ENCODE data around the gene MEGF11. TPM values are rescaled to one million over a fixed set of nuclear protein-coding genes. Genes with fewer than 3 reads are reported as not detected.

Gene MEGF11
- total RNA-seq, 1 experiment from 2014 or later, result 0.09 TPM

- no peak for TF ChIP-seq CTCF (IDR thresholded peaks at IDR 0.05; ENCODE audit: unreplicated experiment)
- no peaks in the 10 kb centered on the region for H3K9me3 Mint-ChIP-seq (ENCODE audit: low read depth, unreplicated experiment)
- peaks cover 65% of the 10 kb centered on the region for H3K36me3 Mint-ChIP-seq (ENCODE audit: insufficient read depth, unreplicated experiment)
- no peak overlapping the region for H3K4me3 Mint-ChIP-seq (ENCODE audit: low read depth, unreplicated experiment)
- BruUV-seq (replicated peaks), result no TSS peak
- CTCF ChIA-PET, result interaction anchor here (0.6 to 1.0 kb wide), 3 partner anchors 9 to 139 kb away, joined by 3 read pairs; no protein-coding TSS in a partner anchor
- no peak for DNase-seq
- H3K27ac Mint-ChIP-seq (ENCODE audit: unreplicated experiment), result no peak overlapping the region
- H3K4me1 Mint-ChIP-seq (ENCODE audit: low read depth, unreplicated experiment), result peaks cover 34% of the 10 kb centered on the region
- intact Hi-C loops (cut with micrococcal nuclease; ENCODE audit: unreplicated experiment), result no loop called here
- H3K27me3 Mint-ChIP-seq (ENCODE audit: unreplicated experiment), result no peaks in the 10 kb centered on the region
Measured at GRCh38 chr15:65884511-65884910, 369.0 kb downstream of the MEGF11 start.

GRCh38 chr15:65883571-65883970 is 370.0 kb downstream of the MEGF11 start:
- Mint-ChIP-seq H3K27ac (ENCODE audit: unreplicated experiment) (peak overlapping the region; percentile 27), H3K9me3 (ENCODE audit: low read depth, unreplicated experiment) (no peaks in the 10 kb centered on the region)

GRCh38 chr15:65881766-65882434 is 371.6 kb downstream of the MEGF11 start:
- TF ChIP-seq CTCF (IDR thresholded peaks at IDR 0.05; ENCODE audit: unreplicated experiment), result no peak
- DNase-seq, result no peak
- no TSS peak for BruUV-seq (replicated peaks)
- no peaks in the 10 kb centered on the region for H3K27me3 Mint-ChIP-seq (ENCODE audit: unreplicated experiment)
- H3K36me3 Mint-ChIP-seq (ENCODE audit: insufficient read depth, unreplicated experiment), result peaks cover 60% of the 10 kb centered on the region
- no peak overlapping the region for H3K4me3 Mint-ChIP-seq (ENCODE audit: low read depth, unreplicated experiment)
- CTCF ChIA-PET, result interaction anchor here (0.7 to 1.8 kb wide), 5 partner anchors 10 to 112 kb away, joined by 3 to 8 read pairs (median 5); no protein-coding TSS in a partner anchor
- no peaks in the 10 kb centered on the region for H3K9me3 Mint-ChIP-seq (ENCODE audit: low read depth, unreplicated experiment)
- H3K27ac Mint-ChIP-seq (ENCODE audit: unreplicated experiment), result no peak overlapping the region
- peaks cover 34% of the 10 kb centered on the region for H3K4me1 Mint-ChIP-seq (ENCODE audit: low read depth, unreplicated experiment)
- intact Hi-C loops (cut with micrococcal nuclease; ENCODE audit: unreplicated experiment), result no loop called here

More at GRCh38 chr15:65883571-65883970, 370.0 kb downstream of the MEGF11 start:
- Mint-ChIP-seq H3K4me1 (ENCODE audit: low read depth, unreplicated experiment) (peaks cover 34% of the 10 kb centered on the region), H3K27me3 (ENCODE audit: unreplicated experiment) (no peaks in the 10 kb centered on the region), H3K36me3 (ENCODE audit: insufficient read depth, unreplicated experiment) (peaks cover 59% of the 10 kb centered on the region), H3K4me3 (ENCODE audit: low read depth, unreplicated experiment) (no peak overlapping the region)
- CTCF ChIA-PET, result no interaction called here
- BruUV-seq (replicated peaks), result no TSS peak
- no peak for TF ChIP-seq CTCF (IDR thresholded peaks at IDR 0.05; ENCODE audit: unreplicated experiment)
- no peak for DNase-seq
- intact Hi-C loops (cut with micrococcal nuclease; ENCODE audit: unreplicated experiment), result no loop called here

- BruUV-seq (replicated peaks), result no TSS peak
- Mint-ChIP-seq H3K27me3 (ENCODE audit: unreplicated experiment) (no peaks in the 10 kb centered on the region), H3K9me3 (ENCODE audit: low read depth, unreplicated experiment) (no peaks in the 10 kb centered on the region), H3K4me3 (ENCODE audit: low read depth, unreplicated experiment) (no peak overlapping the region), H3K36me3 (ENCODE audit: insufficient read depth, unreplicated experiment) (peaks cover 54% of the 10 kb centered on the region), H3K27ac (ENCODE audit: unreplicated experiment) (no peak overlapping the region), H3K4me1 (ENCODE audit: low read depth, unreplicated experiment) (peaks cover 2% of the 10 kb centered on the region)
- DNase-seq, result no peak
- CTCF ChIA-PET, result no interaction called here
- TF ChIP-seq CTCF (IDR thresholded peaks at IDR 0.05; ENCODE audit: unreplicated experiment), result no peak
- intact Hi-C loops (cut with micrococcal nuclease; ENCODE audit: unreplicated experiment), result no loop called here
Measured at GRCh38 chr15:65877749-65878148, 375.8 kb downstream of the MEGF11 start.
